ENCODE data around the gene RAMP3. TPM values are rescaled to one million over a fixed set of nuclear protein-coding genes. Genes with fewer than 3 reads are reported as not detected.

RAMP3 gene
- total RNA-seq, 3 donors from 2014 or later (not counting 1 experiment from before 2014, with no cell fraction given), result not detected

GRCh38 chr7:45224832-45225231 lies 67.2 kb downstream of the RAMP3 start:
- peaks cover 25 to 33% of the 10 kb centered on the region in 2 donors for H3K27me3 Mint-ChIP-seq (ENCODE audit: low read depth in 2 of 2)
- peak in 1 of 3 donors; percentile 25 for ATAC-seq
- no peak overlapping the region for H3K4me3 Mint-ChIP-seq
- Histone ChIP-seq H3K4me1 (ENCODE audit: control insufficient read depth, insufficient read depth, low read length) (no peaks in the 10 kb centered on the region), H3K27me3 (ENCODE audit: control insufficient read depth, insufficient read depth, low read length) (no peaks in the 10 kb centered on the region), H3K36me3 (ENCODE audit: control insufficient read depth, insufficient read depth, low read length) (no peaks in the 10 kb centered on the region), H3K4me3 (ENCODE audit: low read length) (no peak overlapping the region), H3K9me3 (ENCODE audit: control insufficient read depth, insufficient read depth, low read length) (no peaks in the 10 kb centered on the region), H3K27ac (ENCODE audit: low read length) (no peak overlapping the region)
- no peak for TF ChIP-seq CTCF (IDR thresholded peaks at IDR 0.05)
- H3K27ac Mint-ChIP-seq, result no peak overlapping the region
- H3K36me3 Mint-ChIP-seq, result no peaks in the 10 kb centered on the region
- 29% methylated on average over 3 of the region's 3 CpGs for WGBS (ENCODE audit: insufficient coverage)
- no peaks in the 10 kb centered on the region for H3K9me3 Mint-ChIP-seq
- no peak for DNase-seq
- H3K4me1 Mint-ChIP-seq, result no peaks in the 10 kb centered on the region
- intact Hi-C loops (cut with micrococcal nuclease), result no loop called here

- H3K4me1 Mint-ChIP-seq, result no peaks in the 10 kb centered on the region
- peaks cover 23 to 39% of the 10 kb centered on the region in 2 donors for H3K27me3 Mint-ChIP-seq (ENCODE audit: low read depth in 2 of 2)
- Histone ChIP-seq H3K36me3 (ENCODE audit: control insufficient read depth, insufficient read depth, low read length) (no peaks in the 10 kb centered on the region), H3K27me3 (ENCODE audit: control insufficient read depth, insufficient read depth, low read length) (no peaks in the 10 kb centered on the region), H3K4me1 (ENCODE audit: control insufficient read depth, insufficient read depth, low read length) (no peaks in the 10 kb centered on the region), H3K9me3 (ENCODE audit: control insufficient read depth, insufficient read depth, low read length) (no peaks in the 10 kb centered on the region), H3K27ac (ENCODE audit: low read length) (no peak overlapping the region), H3K4me3 (ENCODE audit: low read length) (no peak overlapping the region)
- no peaks in the 10 kb centered on the region for H3K9me3 Mint-ChIP-seq
- no peak overlapping the region for H3K27ac Mint-ChIP-seq
- intact Hi-C loops (cut with micrococcal nuclease), result no loop called here
- 73% methylated on average over 9 of the region's 9 CpGs for WGBS (ENCODE audit: insufficient coverage)
- no peak for TF ChIP-seq CTCF (IDR thresholded peaks at IDR 0.05)
- DNase-seq (no peak), ATAC-seq (peak in 1 of 3 donors; percentile 31)
- no peaks in the 10 kb centered on the region for H3K36me3 Mint-ChIP-seq
- no peak overlapping the region for H3K4me3 Mint-ChIP-seq
Measured at GRCh38 chr7:45225311-45225947, 67.8 kb downstream of the RAMP3 start.

- DNase-seq, result no peak
- TF ChIP-seq CTCF (IDR thresholded peaks at IDR 0.05), result no peak
- H3K27ac ChIP-seq (ENCODE audit: low read length), result no peak overlapping the region
- Mint-ChIP-seq H3K4me1 (no peaks in the 10 kb centered on the region), H3K4me3 (no peak overlapping the region), H3K9me3 (no peaks in the 10 kb centered on the region), H3K27me3 (ENCODE audit: low read depth in 2 of 2) (peaks cover 25 to 44% of the 10 kb centered on the region in 2 donors), H3K27ac (no peak overlapping the region), H3K36me3 (no peaks in the 10 kb centered on the region)
- 58% methylated on average over 2 of the region's 2 CpGs for WGBS (ENCODE audit: insufficient coverage)
- H3K4me3 ChIP-seq (ENCODE audit: low read length), result no peak overlapping the region
- no peak for ATAC-seq
- intact Hi-C loops (cut with micrococcal nuclease), result no loop called here
- no peaks in the 10 kb centered on the region for H3K9me3 ChIP-seq (ENCODE audit: control insufficient read depth, insufficient read depth, low read length)
- no peaks in the 10 kb centered on the region for H3K36me3 ChIP-seq (ENCODE audit: control insufficient read depth, insufficient read depth, low read length)
- no peaks in the 10 kb centered on the region for H3K27me3 ChIP-seq (ENCODE audit: control insufficient read depth, insufficient read depth, low read length)
- no peaks in the 10 kb centered on the region for H3K4me1 ChIP-seq (ENCODE audit: control insufficient read depth, insufficient read depth, low read length)
Measured at GRCh38 chr7:45225948-45226335, 68.4 kb downstream of the RAMP3 start.

All from natural killer cell (primary cell).